ENCODE measurements around the gene GNG4. TPM values are rescaled to one million over a fixed set of nuclear protein-coding genes. Genes with fewer than 3 reads are reported as not detected.

The GNG4 gene
- total RNA-seq, 1 experiment from 2014 or later = 3.5 TPM

DNA sequence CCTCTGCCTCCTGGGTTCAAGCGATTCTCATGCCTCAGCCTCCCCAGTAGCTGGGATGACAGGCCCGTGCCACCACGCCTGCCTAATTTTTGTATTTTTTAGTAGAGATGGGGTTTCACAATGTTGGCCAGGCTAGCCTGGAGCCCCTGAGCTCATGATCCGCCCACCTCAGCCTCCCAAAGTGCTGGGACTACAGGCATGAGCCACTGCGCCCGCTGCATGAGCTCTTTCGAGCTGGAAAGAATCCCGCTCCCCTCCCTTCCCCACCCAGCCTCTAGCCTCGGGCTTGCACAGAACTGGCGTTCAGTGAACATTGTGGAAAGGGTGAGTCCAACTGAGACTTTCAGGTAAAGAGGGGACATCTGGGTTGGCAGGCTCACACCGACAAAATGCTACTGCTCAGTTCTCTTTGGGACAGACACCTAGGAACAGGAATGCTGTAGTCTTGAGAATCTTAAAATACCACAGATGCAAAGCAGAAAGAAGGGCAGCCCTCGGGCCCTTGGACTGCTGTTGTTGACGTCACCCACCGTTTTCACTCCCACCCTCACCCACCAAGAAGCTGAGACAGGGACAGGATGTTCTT, 9.7 kb upstream of the GNG4 start:
- no peaks in the 10 kb centered on the region for H3K4me1 ChIP-seq
- TF ChIP-seq, protein P1, sequence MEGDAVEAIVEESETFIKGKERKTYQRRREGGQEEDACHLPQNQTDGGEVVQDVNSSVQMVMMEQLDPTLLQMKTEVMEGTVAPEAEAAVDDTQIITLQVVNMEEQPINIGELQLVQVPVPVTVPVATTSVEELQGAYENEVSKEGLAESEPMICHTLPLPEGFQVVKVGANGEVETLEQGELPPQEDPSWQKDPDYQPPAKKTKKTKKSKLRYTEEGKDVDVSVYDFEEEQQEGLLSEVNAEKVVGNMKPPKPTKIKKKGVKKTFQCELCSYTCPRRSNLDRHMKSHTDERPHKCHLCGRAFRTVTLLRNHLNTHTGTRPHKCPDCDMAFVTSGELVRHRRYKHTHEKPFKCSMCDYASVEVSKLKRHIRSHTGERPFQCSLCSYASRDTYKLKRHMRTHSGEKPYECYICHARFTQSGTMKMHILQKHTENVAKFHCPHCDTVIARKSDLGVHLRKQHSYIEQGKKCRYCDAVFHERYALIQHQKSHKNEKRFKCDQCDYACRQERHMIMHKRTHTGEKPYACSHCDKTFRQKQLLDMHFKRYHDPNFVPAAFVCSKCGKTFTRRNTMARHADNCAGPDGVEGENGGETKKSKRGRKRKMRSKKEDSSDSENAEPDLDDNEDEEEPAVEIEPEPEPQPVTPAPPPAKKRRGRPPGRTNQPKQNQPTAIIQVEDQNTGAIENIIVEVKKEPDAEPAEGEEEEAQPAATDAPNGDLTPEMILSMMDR (IDR thresholded peaks at IDR 0.05; ENCODE audit: insufficient read depth in 1 of 2, low read depth in 1 of 2, low read length in 1 of 2, severe bottlenecking in 1 of 2, unreplicated experiment in 1 of 2) = no peak
- Mint-ChIP-seq H3K27ac (ENCODE audit: unreplicated experiment) (no peak overlapping the region), H3K4me3 (ENCODE audit: unreplicated experiment) (no peak overlapping the region), H3K36me3 (ENCODE audit: insufficient read depth, unreplicated experiment) (no peaks in the 10 kb centered on the region), H3K9me3 (ENCODE audit: unreplicated experiment) (no peaks in the 10 kb centered on the region), H3K4me1 (ENCODE audit: low read depth, unreplicated experiment) (peaks cover 5% of the 10 kb centered on the region), H3K27me3 (ENCODE audit: insufficient read depth, unreplicated experiment) (peaks cover 2% of the 10 kb centered on the region)
- intact Hi-C loops (cut with micrococcal nuclease; ENCODE audit: unreplicated experiment) = loop anchor here (10.0 kb wide), 1 partner anchor 126 kb away; no protein-coding TSS in a partner anchor
- ChIA-PET POLR2A (no interaction called here), CTCF (no interaction called here)
- BruUV-seq (replicated peaks) = no TSS peak
- no peaks in the 10 kb centered on the region for H3K27me3 ChIP-seq (replicated peaks; ENCODE audit: control insufficient read depth, insufficient read depth, low read length)
- H3K9me3 ChIP-seq = no peaks in the 10 kb centered on the region
- no peak overlapping the region for H3K4me3 ChIP-seq (ENCODE audit: low read depth, low read length)
- no peak for DNase-seq
- no peaks in the 10 kb centered on the region for H3K36me3 ChIP-seq (ENCODE audit: control insufficient read depth, insufficient read depth, low read length)

DNA sequence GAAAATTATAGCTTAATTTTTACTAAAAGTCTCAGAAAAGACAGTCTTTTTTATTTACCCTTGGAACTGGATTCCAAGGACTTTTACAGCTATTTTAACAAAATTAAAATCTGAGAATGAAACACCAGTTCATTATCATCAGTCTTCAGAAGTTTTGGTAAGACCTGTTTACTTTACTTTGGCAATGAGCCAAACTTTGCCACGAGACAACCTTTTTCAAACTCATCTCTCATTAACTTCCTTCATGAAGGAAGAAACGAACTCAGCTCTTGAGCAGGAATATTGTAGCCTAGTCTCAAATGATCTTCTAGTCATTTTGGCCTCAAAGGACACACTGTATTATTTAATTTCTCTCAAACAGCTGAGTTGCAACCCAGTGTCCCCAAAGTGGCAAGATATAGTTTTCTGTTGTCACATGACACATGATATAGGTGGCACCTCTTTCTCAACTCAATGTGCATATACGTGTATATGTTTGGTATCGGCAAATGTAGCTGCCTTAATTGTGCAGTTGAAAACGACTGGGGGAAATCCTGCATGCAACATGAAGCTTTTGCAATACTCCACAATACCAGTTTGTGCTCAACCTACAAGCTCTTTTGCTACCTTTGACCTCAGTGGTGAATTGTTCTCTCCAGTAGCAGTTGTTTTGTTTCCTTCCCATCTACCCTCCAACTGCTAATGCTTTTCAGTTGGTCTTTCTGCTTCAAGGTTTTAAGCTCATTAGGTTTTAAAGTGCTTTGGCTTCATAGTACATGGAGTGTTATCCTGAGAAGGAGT, 8.4 kb upstream of the GNG4 start:
- intact Hi-C loops (cut with micrococcal nuclease; ENCODE audit: unreplicated experiment) = loop anchor here (10.0 kb wide), 1 partner anchor 127 kb away; no protein-coding TSS in a partner anchor
- no peak overlapping the region for H3K27ac Mint-ChIP-seq (ENCODE audit: unreplicated experiment)
- no peaks in the 10 kb centered on the region for H3K36me3 ChIP-seq (ENCODE audit: control insufficient read depth, insufficient read depth, low read length)
- H3K4me3 Mint-ChIP-seq (ENCODE audit: unreplicated experiment) = no peak overlapping the region
- ChIA-PET CTCF (interaction anchor here (0.6 to 0.8 kb wide), 2 partner anchors 59 to 289 kb away, joined by 3 read pairs; no protein-coding TSS in a partner anchor), POLR2A (no interaction called here)
- no peak for DNase-seq
- no peaks in the 10 kb centered on the region for H3K36me3 Mint-ChIP-seq (ENCODE audit: insufficient read depth, unreplicated experiment)
- H3K9me3 ChIP-seq = no peaks in the 10 kb centered on the region
- no peaks in the 10 kb centered on the region for H3K4me1 ChIP-seq
- no peaks in the 10 kb centered on the region for H3K27me3 ChIP-seq (replicated peaks; ENCODE audit: control insufficient read depth, insufficient read depth, low read length)
- H3K4me3 ChIP-seq (ENCODE audit: low read depth, low read length) = no peak overlapping the region
- H3K27me3 Mint-ChIP-seq (ENCODE audit: insufficient read depth, unreplicated experiment) = peaks cover 4% of the 10 kb centered on the region
- TF ChIP-seq, protein P1 (IDR thresholded peaks at IDR 0.05; ENCODE audit: insufficient read depth in 1 of 2, low read depth in 1 of 2, low read length in 1 of 2, severe bottlenecking in 1 of 2, unreplicated experiment in 1 of 2) = no peak
- BruUV-seq (replicated peaks) = no TSS peak
- no peaks in the 10 kb centered on the region for H3K9me3 Mint-ChIP-seq (ENCODE audit: unreplicated experiment)
- H3K4me1 Mint-ChIP-seq (ENCODE audit: low read depth, unreplicated experiment) = peaks cover 5% of the 10 kb centered on the region

DNA sequence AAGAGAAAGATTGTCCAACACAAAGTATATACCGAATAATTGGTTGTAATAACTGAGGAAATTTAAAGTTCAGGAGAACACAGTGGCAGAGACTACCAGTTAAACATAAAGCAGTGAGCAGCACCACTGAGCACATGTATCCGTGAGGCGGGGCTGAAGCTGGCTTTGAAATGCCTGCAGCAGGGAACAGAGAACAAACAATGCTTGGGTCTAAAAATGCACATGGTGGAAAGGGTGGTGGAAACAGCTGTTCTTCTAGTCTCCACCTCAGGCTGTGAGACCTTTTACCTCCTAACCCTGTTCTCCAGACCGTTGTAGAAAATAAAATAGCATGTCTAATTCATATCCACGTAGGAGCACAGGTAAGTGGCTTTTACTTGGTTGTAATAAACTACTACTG, 7.7 kb upstream of the GNG4 start:
- Mint-ChIP-seq H3K4me1 (ENCODE audit: low read depth, unreplicated experiment) (peaks cover 5% of the 10 kb centered on the region), H3K4me3 (ENCODE audit: unreplicated experiment) (no peak overlapping the region), H3K27ac (ENCODE audit: unreplicated experiment) (no peak overlapping the region), H3K36me3 (ENCODE audit: insufficient read depth, unreplicated experiment) (no peaks in the 10 kb centered on the region), H3K27me3 (ENCODE audit: insufficient read depth, unreplicated experiment) (peaks cover 7% of the 10 kb centered on the region), H3K9me3 (ENCODE audit: unreplicated experiment) (no peaks in the 10 kb centered on the region)
- intact Hi-C loops (cut with micrococcal nuclease; ENCODE audit: unreplicated experiment) = loop anchor here (10.0 kb wide), 1 partner anchor 128 kb away; no protein-coding TSS in a partner anchor
- Histone ChIP-seq H3K36me3 (ENCODE audit: control insufficient read depth, insufficient read depth, low read length) (no peaks in the 10 kb centered on the region), H3K4me3 (ENCODE audit: low read depth, low read length) (no peak overlapping the region), H3K4me1 (no peaks in the 10 kb centered on the region), H3K27me3 (replicated peaks; ENCODE audit: control insufficient read depth, insufficient read depth, low read length) (no peaks in the 10 kb centered on the region), H3K9me3 (no peaks in the 10 kb centered on the region)
- BruUV-seq (replicated peaks) = no TSS peak
- POLR2A ChIA-PET = no interaction called here
- CTCF ChIA-PET = no interaction called here
- no peak for DNase-seq
- TF ChIP-seq, protein P1 (IDR thresholded peaks at IDR 0.05; ENCODE audit: insufficient read depth in 1 of 2, low read depth in 1 of 2, low read length in 1 of 2, severe bottlenecking in 1 of 2, unreplicated experiment in 1 of 2) = no peak
